Nephron progenitor cell (in vitro differentiated cells): Measurements from ENCODE around the gene LMBR1.

Experiments
- DNase-seq: peaks from one replicate; pipeline ENCODE4 v3.0.0; 2021
- H3K27ac Mint-ChIP-seq: 2 replicates; pipeline ENCODE4 v1.8.0; 2021; ENCODE audit warnings: mild to moderate bottlenecking, moderate library complexity, mixed read lengths
- H3K27me3 Mint-ChIP-seq: 2 replicates; pipeline ENCODE4 v1.8.0; 2021; ENCODE audit warnings: mild to moderate bottlenecking, low read depth, mixed read lengths; ENCODE audit not compliant: poor library complexity
- H3K36me3 Mint-ChIP-seq: 2 replicates; pipeline ENCODE4 v1.8.0; 2021; ENCODE audit warnings: low read depth, mixed read lengths
- H3K4me1 Mint-ChIP-seq: 2 replicates; pipeline ENCODE4 v1.8.0; 2021; ENCODE audit warnings: mixed read lengths
- H3K4me3 Mint-ChIP-seq: 2 replicates; pipeline ENCODE4 v1.8.0; 2021; ENCODE audit warnings: mild to moderate bottlenecking, moderate library complexity, mixed read lengths
- H3K9me3 Mint-ChIP-seq: 2 replicates; pipeline ENCODE4 v1.8.0; 2021; ENCODE audit warnings: mild to moderate bottlenecking, moderate library complexity, mixed read lengths
- CTCF ChIP-seq: fragments of 200-600 bp; sonication (generic); IDR thresholded peaks from 2 replicates; pipeline ENCODE4 v1.5.0; 2021; ENCODE audit warnings: antibody characterized with exemption

The LMBR1 gene

GRCh38 chr7:156634117-156634516, 258.9 kb downstream of the LMBR1 start:
- Mint-ChIP-seq H3K27ac (no peak overlapping the region), H3K4me3 (no peak overlapping the region), H3K36me3 (peaks cover 30% of the 10 kb centered on the region), H3K27me3 (peaks cover 2% of the 10 kb centered on the region), H3K4me1 (no peaks in the 10 kb centered on the region), H3K9me3 (peaks cover 30% of the 10 kb centered on the region)
- DNase-seq = no peak
- TF ChIP-seq CTCF = no peak

GRCh38 chr7:156629873-156630272, 263.1 kb downstream of the LMBR1 start:
- H3K27me3 Mint-ChIP-seq = no peaks in the 10 kb centered on the region
- TF ChIP-seq CTCF = no peak
- H3K27ac Mint-ChIP-seq = no peak overlapping the region
- peaks cover 4% of the 10 kb centered on the region for H3K4me1 Mint-ChIP-seq
- H3K4me3 Mint-ChIP-seq = no peak overlapping the region
- peaks cover 21% of the 10 kb centered on the region for H3K36me3 Mint-ChIP-seq
- H3K9me3 Mint-ChIP-seq = peaks cover 30% of the 10 kb centered on the region
- no peak for DNase-seq

GRCh38 chr7:156628562-156628961, 264.4 kb downstream of the LMBR1 start:
- TF ChIP-seq CTCF = no peak
- Mint-ChIP-seq H3K4me3 (no peak overlapping the region), H3K9me3 (peaks cover 31% of the 10 kb centered on the region), H3K27ac (peak overlapping the region; percentile 46), H3K36me3 (peaks cover 21% of the 10 kb centered on the region), H3K27me3 (no peaks in the 10 kb centered on the region), H3K4me1 (peaks cover 4% of the 10 kb centered on the region)
- no peak for DNase-seq
